ENCODE measurements around the gene INO80D. TPM values are rescaled to one million over a fixed set of nuclear protein-coding genes. Genes with fewer than 3 reads are reported as not detected.
A peak's percentile ranks its signal among the peaks of the same experiment; 100 is the strongest.

INO80D gene
- total and polyA plus RNA-seq, 2 of the 13 experiments (the other 11 are each of a cell fraction or from before 2014, with no cell fraction given): 7.6 to 7.9 TPM

DNA sequence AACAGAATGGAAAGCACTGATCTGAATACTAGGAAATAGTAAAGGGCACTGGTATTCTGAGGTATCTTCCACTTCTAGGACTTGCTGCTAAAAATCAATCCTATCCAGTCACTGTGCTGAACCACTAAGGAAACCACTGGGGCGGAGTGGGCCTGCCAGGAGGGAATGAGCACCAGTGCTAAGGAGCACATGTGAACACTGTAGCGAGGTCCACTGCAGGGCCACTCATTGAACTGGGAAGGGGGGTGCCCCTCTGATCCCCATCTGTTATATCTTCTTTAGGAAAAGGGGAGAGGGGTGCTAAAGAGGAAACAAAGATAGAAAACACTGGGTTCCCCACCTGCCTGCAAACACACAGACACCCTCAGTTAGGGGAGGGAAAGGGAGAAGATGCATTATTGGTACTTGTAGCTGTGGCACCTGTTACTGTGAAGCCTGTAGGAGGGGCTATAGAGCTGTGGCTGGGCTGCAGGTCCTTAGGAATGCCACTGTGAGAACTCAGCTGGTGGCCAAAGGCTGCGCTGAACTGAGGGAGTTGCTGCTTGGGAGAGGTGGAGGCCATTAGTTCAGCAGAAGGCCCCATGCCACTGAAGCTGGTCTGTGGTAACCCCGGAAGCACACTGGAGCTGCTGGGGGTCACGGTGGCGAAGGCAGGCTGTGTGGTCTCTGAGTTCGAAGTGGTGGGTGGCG, 81.8 kb downstream of the INO80D start (continued):
- TF ChIP-seq NPAS2 (CRISPR knock-in tag; IDR thresholded peaks at IDR 0.05; ENCODE audit: borderline replicate concordance) (no peak), ZNF274 (CRISPR knock-in tag; IDR thresholded peaks at IDR 0.05) (no peak), CENPX (CRISPR knock-in tag; IDR thresholded peaks at IDR 0.05) (no peak), RAD21 (CRISPR knock-in tag; IDR thresholded peaks at IDR 0.05) (peak; percentile 78)
- TF ChIP-seq, protein P1, sequence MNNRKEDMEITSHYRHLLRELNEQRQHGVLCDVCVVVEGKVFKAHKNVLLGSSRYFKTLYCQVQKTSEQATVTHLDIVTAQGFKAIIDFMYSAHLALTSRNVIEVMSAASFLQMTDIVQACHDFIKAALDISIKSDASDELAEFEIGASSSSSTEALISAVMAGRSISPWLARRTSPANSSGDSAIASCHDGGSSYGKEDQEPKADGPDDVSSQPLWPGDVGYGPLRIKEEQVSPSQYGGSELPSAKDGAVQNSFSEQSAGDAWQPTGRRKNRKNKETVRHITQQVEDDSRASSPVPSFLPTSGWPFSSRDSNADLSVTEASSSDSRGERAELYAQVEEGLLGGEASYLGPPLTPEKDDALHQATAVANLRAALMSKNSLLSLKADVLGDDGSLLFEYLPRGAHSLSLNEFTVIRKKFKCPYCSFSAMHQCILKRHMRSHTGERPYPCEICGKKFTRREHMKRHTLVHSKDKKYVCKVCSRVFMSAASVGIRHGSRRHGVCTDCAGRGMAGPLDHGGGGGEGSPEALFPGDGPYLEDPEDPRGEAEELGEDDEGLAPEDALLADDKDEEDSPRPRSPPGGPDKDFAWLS (CRISPR knock-in tag; IDR thresholded peaks at IDR 0.05; ENCODE audit: borderline replicate concordance): no peak

DNA sequence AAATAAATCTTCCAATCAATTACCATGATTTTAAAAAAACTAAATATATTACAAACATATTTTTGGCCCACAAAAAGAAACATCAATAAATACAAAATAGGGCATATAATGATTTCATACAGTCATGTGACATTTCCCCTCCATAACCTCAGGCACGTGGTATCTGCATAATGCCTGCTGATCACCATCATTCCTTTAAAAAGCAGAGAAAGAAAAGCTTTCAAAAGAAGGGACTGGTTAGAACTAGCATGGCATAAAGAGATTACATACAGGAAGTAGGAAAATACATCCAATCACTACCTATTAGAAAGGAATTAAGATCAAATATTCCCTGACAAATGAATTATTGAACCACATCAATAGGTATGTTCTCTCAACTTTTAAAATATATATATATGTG, 83.5 kb downstream of the INO80D start:
- H3K27me3 ChIP-seq (ENCODE audit: control insufficient read depth in 1 of 2, insufficient read depth in 2 of 2, low read length in 2 of 2): no peaks in the 10 kb centered on the region
- DNase-seq (ENCODE audit: low spot score) (no peak), FAIRE-seq (no peak), ATAC-seq (no peak)
- WGBS (ENCODE audit: low lambda C conversion rate): 98% methylated on average over 1 of the region's 1 CpG
- peaks cover 17 to 60% of the 10 kb centered on the region in 2 experiments for H3K36me3 ChIP-seq (replicated peaks in 1 of 2; ENCODE audit: control insufficient read depth in 1 of 2, insufficient read depth in 2 of 2, low read length in 2 of 2)
- no peak overlapping the region for H3K4me2 ChIP-seq (ENCODE audit: low read depth, low read length)
- H3K27ac ChIP-seq (ENCODE audit: extremely low read length, insufficient read depth, low read length): no peak overlapping the region
- no peaks in the 10 kb centered on the region for H4K20me1 ChIP-seq (ENCODE audit: insufficient read depth, low read length)
- ChIA-PET CTCF (ENCODE audit: low intra/inter-chr PET ratio, low total read pairs) (no interaction called here), POLR2A (no interaction called here)
- H3K9ac ChIP-seq (ENCODE audit: insufficient read depth, low read depth, low read length): no peak overlapping the region
- H3K9me3 ChIP-seq (ENCODE audit: low read length): no peaks in the 10 kb centered on the region
- BruUV-seq (replicated peaks): no TSS peak
- H3K4me1 ChIP-seq (ENCODE audit: insufficient read depth, low read length): no peaks in the 10 kb centered on the region
- H3K79me2 ChIP-seq (ENCODE audit: insufficient read depth, low read length): no peaks in the 10 kb centered on the region
- H3K4me3 ChIP-seq (replicated peaks in 1 of 3; ENCODE audit: insufficient read depth in 1 of 3, low read depth in 2 of 3, low read length in 3 of 3): no peak overlapping the region
- in situ Hi-C loops (cut with HindIII; ENCODE audit: extremely low pct_ligation_motif_present, low pct_unique_long_range_greater_than_20kb): no loop called here
- TF ChIP-seq ZNF567 (CRISPR knock-in tag; IDR thresholded peaks at IDR 0.05; ENCODE audit: borderline replicate concordance) (no peak), TCF7 (IDR thresholded peaks at IDR 0.05; ENCODE audit: low read depth) (no peak), ZNF569 (CRISPR knock-in tag; IDR thresholded peaks at IDR 0.05; ENCODE audit: borderline replicate concordance) (no peak), ZNF232 (CRISPR knock-in tag; IDR thresholded peaks at IDR 0.05; ENCODE audit: borderline replicate concordance) (no peak), ZNF263 (CRISPR knock-in tag; IDR thresholded peaks at IDR 0.05) (no peak), ZNF879 (CRISPR knock-in tag; IDR thresholded peaks at IDR 0.05) (no peak), CREB1 (IDR thresholded peaks at IDR 0.05) (no peak), CREB1 (CRISPR knock-in tag; IDR thresholded peaks at IDR 0.05) (no peak), HNF4A (CRISPR knock-in tag; IDR thresholded peaks at IDR 0.05) (no peak), NCOA2 (CRISPR knock-in tag; IDR thresholded peaks at IDR 0.05) (no peak), ZNF101 (CRISPR knock-in tag; IDR thresholded peaks at IDR 0.05; ENCODE audit: borderline replicate concordance, low read depth) (no peak), HDAC1 (CRISPR knock-in tag; IDR thresholded peaks at IDR 0.05) (no peak)
- TF ChIP-seq, protein P2, sequence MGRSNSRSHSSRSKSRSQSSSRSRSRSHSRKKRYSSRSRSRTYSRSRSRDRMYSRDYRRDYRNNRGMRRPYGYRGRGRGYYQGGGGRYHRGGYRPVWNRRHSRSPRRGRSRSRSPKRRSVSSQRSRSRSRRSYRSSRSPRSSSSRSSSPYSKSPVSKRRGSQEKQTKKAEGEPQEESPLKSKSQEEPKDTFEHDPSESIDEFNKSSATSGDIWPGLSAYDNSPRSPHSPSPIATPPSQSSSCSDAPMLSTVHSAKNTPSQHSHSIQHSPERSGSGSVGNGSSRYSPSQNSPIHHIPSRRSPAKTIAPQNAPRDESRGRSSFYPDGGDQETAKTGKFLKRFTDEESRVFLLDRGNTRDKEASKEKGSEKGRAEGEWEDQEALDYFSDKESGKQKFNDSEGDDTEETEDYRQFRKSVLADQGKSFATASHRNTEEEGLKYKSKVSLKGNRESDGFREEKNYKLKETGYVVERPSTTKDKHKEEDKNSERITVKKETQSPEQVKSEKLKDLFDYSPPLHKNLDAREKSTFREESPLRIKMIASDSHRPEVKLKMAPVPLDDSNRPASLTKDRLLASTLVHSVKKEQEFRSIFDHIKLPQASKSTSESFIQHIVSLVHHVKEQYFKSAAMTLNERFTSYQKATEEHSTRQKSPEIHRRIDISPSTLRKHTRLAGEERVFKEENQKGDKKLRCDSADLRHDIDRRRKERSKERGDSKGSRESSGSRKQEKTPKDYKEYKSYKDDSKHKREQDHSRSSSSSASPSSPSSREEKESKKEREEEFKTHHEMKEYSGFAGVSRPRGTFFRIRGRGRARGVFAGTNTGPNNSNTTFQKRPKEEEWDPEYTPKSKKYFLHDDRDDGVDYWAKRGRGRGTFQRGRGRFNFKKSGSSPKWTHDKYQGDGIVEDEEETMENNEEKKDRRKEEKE (IDR thresholded peaks at IDR 0.05): no peak
- H2AFZ ChIP-seq (ENCODE audit: low read length): no peak overlapping the region
- intact Hi-C loops (cut with micrococcal nuclease; ENCODE audit: unreplicated experiment): no loop called here

Data from HepG2 (cell line).